ENCODE results near the gene DDX27. TPM values are rescaled to one million over a fixed set of nuclear protein-coding genes. Genes with fewer than 3 reads are reported as not detected.

DDX27 gene
- total RNA-seq, 3 donors from 2014 or later, result 28.5 to 35.1 (median 34.8) TPM

GRCh38 chr20:49282584-49283171 is 63.5 kb downstream of the DDX27 start:
- H3K27me3 ChIP-seq, result no peaks in the 10 kb centered on the region
- H3K27ac ChIP-seq, result peak overlapping the region in 1 of 2 donors; percentile 98
- peaks cover 0 to 4% of the 10 kb centered on the region in 2 donors for H3K4me1 ChIP-seq
- peaks cover 25% of the 10 kb centered on the region for H3K36me3 ChIP-seq
- peaks cover 49 to 81% of the 10 kb centered on the region in 2 donors for H3K9me3 ChIP-seq
- intact Hi-C loops (cut with DNase I; ENCODE audit: low total_unique reads), result no loop called here
- H3K4me3 ChIP-seq, result peak overlapping the region in 1 of 3 donors; percentile 97
- no peak for DNase-seq (ENCODE audit: low spot score in 2 of 2)
- no peak for TF ChIP-seq POLR2AphosphoS5 (IDR thresholded peaks at IDR 0.05)
- TF ChIP-seq POLR2A (IDR thresholded peaks at IDR 0.05), result no peak
- TF ChIP-seq CTCF (IDR thresholded peaks at IDR 0.05), result no peak

GRCh38 chr20:49283176-49283702 is 64.0 kb downstream of the DDX27 start:
- peaks cover 0 to 4% of the 10 kb centered on the region in 2 donors for H3K4me1 ChIP-seq
- intact Hi-C loops (cut with DNase I; ENCODE audit: low total_unique reads), result no loop called here
- peaks cover 50 to 85% of the 10 kb centered on the region in 2 donors for H3K9me3 ChIP-seq

GRCh38 chr20:49283703-49284625 is 64.7 kb downstream of the DDX27 start:
- H3K27me3 ChIP-seq, result no peaks in the 10 kb centered on the region
- peaks cover 0 to 4% of the 10 kb centered on the region in 2 donors for H3K4me1 ChIP-seq
- no peak for TF ChIP-seq POLR2AphosphoS5 (IDR thresholded peaks at IDR 0.05)
- no peak for TF ChIP-seq POLR2A (IDR thresholded peaks at IDR 0.05)
- TF ChIP-seq CTCF (IDR thresholded peaks at IDR 0.05), result no peak
- peaks cover 50 to 88% of the 10 kb centered on the region in 2 donors for H3K9me3 ChIP-seq
- no peak for DNase-seq (ENCODE audit: low spot score in 2 of 2)
- peak overlapping the region in 1 of 2 donors; percentile 42 for H3K27ac ChIP-seq
- H3K4me3 ChIP-seq, result peak overlapping the region in 1 of 3 donors; percentile 97
- peaks cover 25% of the 10 kb centered on the region for H3K36me3 ChIP-seq
- intact Hi-C loops (cut with DNase I; ENCODE audit: low total_unique reads), result no loop called here

More at GRCh38 chr20:49283176-49283702, 64.0 kb downstream of the DDX27 start:
- H3K27ac ChIP-seq, result peak overlapping the region; percentile 5 to 42
- no peak for DNase-seq (ENCODE audit: low spot score in 2 of 2)
- H3K36me3 ChIP-seq, result peaks cover 25% of the 10 kb centered on the region
- H3K4me3 ChIP-seq, result peak overlapping the region in 1 of 3 donors; percentile 97
- H3K27me3 ChIP-seq, result no peaks in the 10 kb centered on the region
- TF ChIP-seq POLR2AphosphoS5 (IDR thresholded peaks at IDR 0.05), result no peak
- TF ChIP-seq CTCF (IDR thresholded peaks at IDR 0.05), result no peak
- TF ChIP-seq POLR2A (IDR thresholded peaks at IDR 0.05), result no peak

- Histone ChIP-seq H3K9me3 (peaks cover 50 to 85% of the 10 kb centered on the region in 2 donors), H3K4me1 (peaks cover 0 to 1% of the 10 kb centered on the region in 2 donors), H3K4me3 (no peak overlapping the region), H3K27me3 (no peaks in the 10 kb centered on the region), H3K27ac (no peak overlapping the region), H3K36me3 (peaks cover 25% of the 10 kb centered on the region)
- no peak for DNase-seq (ENCODE audit: low spot score in 2 of 2)
- TF ChIP-seq POLR2AphosphoS5 (IDR thresholded peaks at IDR 0.05) (no peak), CTCF (IDR thresholded peaks at IDR 0.05) (no peak), POLR2A (IDR thresholded peaks at IDR 0.05) (no peak)
- intact Hi-C loops (cut with DNase I; ENCODE audit: low total_unique reads), result no loop called here
These were observed 65.6 kb downstream of the DDX27 start for GRCh38 chr20:49284818-49285217.

Data from breast epithelium (tissue), 4 donors.